Kidney glomerular epithelial cell (primary cell): ENCODE measurements around the gene TMEM47.

Experiments used
- DNase-seq: peaks from one replicate; lab custom pipeline; 2025; lab: John Stamatoyannopoulos, UW

Gene TMEM47

DNA sequence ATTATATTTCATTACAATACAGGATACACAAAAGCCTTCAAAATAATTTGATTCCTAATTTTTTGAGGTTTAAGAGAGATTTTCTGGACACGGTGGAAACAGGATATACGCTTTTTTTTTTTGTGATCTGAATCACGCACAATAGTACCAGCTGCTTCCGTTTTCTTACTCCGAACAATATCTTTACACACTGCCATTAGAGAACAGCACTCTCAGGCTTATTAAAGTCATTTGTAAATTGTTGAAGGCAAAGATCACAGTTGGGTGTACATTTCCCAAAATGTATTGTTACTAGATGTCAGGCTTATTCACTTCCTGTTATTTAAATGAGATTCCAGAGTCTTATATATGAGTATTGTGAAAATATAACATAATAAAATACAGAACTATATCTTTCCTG is 71.5 kb downstream of the TMEM47 start:
- DNase-seq: no peak

DNA sequence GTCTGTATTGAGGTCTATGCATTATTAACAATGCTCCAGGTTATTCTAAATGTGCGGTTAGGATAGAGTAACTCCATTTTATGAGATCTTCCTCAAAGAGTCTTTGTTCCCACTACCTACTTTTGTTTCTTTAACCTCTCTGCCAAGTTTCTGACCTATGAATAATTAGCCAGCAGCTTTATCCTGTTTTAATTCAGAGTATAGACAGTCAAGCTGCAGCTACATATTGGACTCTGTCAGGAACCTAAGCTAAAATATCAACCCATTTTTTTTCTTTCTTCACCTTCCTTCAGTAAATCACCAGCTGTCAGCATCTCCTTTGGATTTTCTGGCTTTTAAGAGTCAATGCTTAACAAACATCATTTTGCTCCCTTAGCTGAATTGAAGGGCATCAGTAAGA is 72.3 kb downstream of the TMEM47 start:
- DNase-seq: no peak

DNA sequence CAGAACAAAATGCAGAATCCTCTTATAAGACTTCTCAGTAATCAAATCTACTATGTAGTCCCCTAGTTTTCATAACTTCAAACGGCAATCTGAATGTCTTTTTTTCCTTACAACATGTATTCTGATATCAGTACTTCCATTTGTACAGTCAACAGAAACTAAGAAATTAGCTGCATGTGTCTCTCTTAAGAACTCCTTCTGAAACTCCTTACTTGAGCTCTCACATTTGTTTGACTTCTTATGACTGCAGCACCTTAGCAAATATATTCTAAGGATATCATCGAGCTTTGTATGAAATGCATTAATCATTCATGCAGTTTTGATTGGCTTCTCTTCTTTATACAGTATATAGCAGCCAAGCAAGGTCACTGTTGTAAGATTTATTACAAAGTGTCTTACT is 77.0 kb downstream of the TMEM47 start:
- no peak for DNase-seq

DNA sequence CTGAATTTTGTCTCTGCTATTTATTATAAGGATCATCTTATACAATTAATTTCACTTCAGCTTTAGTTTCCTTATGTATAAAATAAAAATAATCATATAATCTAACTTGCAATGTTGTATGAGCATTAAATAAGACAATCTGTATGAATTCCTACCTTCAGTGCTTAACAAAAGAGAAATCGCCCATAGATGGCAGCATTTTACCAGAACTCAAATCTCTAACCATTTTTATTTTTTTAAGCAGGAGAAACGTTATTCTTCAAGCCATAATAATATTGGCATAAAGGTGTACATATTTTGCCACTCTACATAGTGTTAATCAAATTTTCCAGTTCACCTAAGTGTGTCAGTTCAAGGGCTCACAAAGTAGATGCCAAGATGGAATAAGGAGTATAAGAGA is 78.8 kb downstream of the TMEM47 start:
- peak; percentile 32 for DNase-seq
